Measurements from ENCODE around the gene EPHA7.

DNA sequence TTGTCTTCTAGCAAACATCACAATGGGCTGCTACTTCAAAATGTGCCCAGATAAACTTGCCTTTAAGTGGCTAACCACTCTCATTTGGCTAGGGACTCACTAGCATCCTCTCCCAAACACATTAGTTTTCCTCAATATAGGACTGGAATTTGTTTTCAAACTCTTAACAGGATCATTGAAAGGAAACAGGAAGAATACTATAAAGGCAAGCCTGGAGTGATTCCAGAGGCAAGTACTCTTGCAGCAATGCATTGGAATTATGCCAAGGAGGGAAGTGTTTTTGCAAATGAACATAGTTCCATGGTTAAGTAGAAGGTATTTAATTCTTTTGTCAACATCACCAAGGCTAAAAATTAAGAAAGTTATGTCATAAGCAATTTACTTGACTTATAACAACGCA, 12.2 kb downstream of the EPHA7 start:
- TF ChIP-seq, protein P1, sequence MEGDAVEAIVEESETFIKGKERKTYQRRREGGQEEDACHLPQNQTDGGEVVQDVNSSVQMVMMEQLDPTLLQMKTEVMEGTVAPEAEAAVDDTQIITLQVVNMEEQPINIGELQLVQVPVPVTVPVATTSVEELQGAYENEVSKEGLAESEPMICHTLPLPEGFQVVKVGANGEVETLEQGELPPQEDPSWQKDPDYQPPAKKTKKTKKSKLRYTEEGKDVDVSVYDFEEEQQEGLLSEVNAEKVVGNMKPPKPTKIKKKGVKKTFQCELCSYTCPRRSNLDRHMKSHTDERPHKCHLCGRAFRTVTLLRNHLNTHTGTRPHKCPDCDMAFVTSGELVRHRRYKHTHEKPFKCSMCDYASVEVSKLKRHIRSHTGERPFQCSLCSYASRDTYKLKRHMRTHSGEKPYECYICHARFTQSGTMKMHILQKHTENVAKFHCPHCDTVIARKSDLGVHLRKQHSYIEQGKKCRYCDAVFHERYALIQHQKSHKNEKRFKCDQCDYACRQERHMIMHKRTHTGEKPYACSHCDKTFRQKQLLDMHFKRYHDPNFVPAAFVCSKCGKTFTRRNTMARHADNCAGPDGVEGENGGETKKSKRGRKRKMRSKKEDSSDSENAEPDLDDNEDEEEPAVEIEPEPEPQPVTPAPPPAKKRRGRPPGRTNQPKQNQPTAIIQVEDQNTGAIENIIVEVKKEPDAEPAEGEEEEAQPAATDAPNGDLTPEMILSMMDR (IDR thresholded peaks at IDR 0.05; ENCODE audit: poor library complexity, severe bottlenecking), result no peak
- TF ChIP-seq TAF1 (IDR thresholded peaks at IDR 0.05; ENCODE audit: low read depth), result no peak
- TF ChIP-seq SMC3 (conservative IDR thresholded peaks at IDR 0.05; ENCODE audit: poor library complexity), result no peak
- TF ChIP-seq EZH2 (IDR thresholded peaks at IDR 0.05; ENCODE audit: borderline replicate concordance, insufficient read depth, low read length, poor library complexity, severe bottlenecking), result no peak

All from neural cell (in vitro differentiated cells).